GM18858 (cell line): ENCODE measurements around the gene RETREG1.

Experiments
- ATAC-seq: cut with Tn5 transposase; IDR thresholded peaks from one replicate; pipeline ENCODE4 v1.9.1; 2021; ENCODE audit not compliant: unreplicated experiment

RETREG1 gene

GRCh38 chr5:16531063-16531648 is 85.6 kb downstream of the RETREG1 start:
- ATAC-seq, result no peak

GRCh38 chr5:16529306-16529705 is 87.5 kb downstream of the RETREG1 start:
- ATAC-seq, result no peak

- no peak for ATAC-seq
Observed at GRCh38 chr5:16528382-16529110, 88.3 kb downstream of the RETREG1 start.

GRCh38 chr5:16525651-16526050 is 91.1 kb downstream of the RETREG1 start:
- ATAC-seq, result no peak

GRCh38 chr5:16524286-16524685 is 92.5 kb downstream of the RETREG1 start:
- no peak for ATAC-seq

- ATAC-seq, result no peak
Observed at GRCh38 chr5:16521521-16522483, 95.0 kb downstream of the RETREG1 start.

GRCh38 chr5:16520841-16521240 is 96.0 kb downstream of the RETREG1 start:
- no peak for ATAC-seq

- ATAC-seq, result no peak
Observed at GRCh38 chr5:16519435-16519834, 97.4 kb downstream of the RETREG1 start.

- ATAC-seq, result no peak
Observed at GRCh38 chr5:16518606-16519005, 98.2 kb downstream of the RETREG1 start.

- no peak for ATAC-seq
Observed at GRCh38 chr5:16515532-16515931, 101.3 kb downstream of the RETREG1 start.

GRCh38 chr5:16510098-16510497 is 106.7 kb downstream of the RETREG1 start:
- ATAC-seq, result no peak

GRCh38 chr5:16508730-16509531 is 107.9 kb downstream of the RETREG1 start:
- ATAC-seq, result no peak

- ATAC-seq, result no peak
Observed at GRCh38 chr5:16507716-16508115, 109.1 kb downstream of the RETREG1 start.

- no peak for ATAC-seq
Observed at GRCh38 chr5:16505904-16506303, 110.9 kb downstream of the RETREG1 start.

- no peak for ATAC-seq
Observed at GRCh38 chr5:16505140-16505891, 111.5 kb downstream of the RETREG1 start.

GRCh38 chr5:16504571-16504970 is 112.2 kb downstream of the RETREG1 start:
- ATAC-seq, result no peak

GRCh38 chr5:16502866-16503265 is 113.9 kb downstream of the RETREG1 start:
- ATAC-seq, result no peak

- no peak for ATAC-seq
Observed at GRCh38 chr5:16500024-16500423, 116.8 kb downstream of the RETREG1 start.

- ATAC-seq, result no peak
Observed at GRCh38 chr5:16497546-16497945, 119.3 kb downstream of the RETREG1 start.

GRCh38 chr5:16493261-16493660 is 123.5 kb downstream of the RETREG1 start:
- no peak for ATAC-seq
